Stimulated activated CD4-positive, alpha-beta T cell treated with anti-CD3 and anti-CD28 coated beads, Interleukin-15, amount 100 ng/mL, for 1 hour (primary cell): ENCODE measurements around the gene EXOSC2.
A peak's percentile ranks its signal among the peaks of the same experiment; 100 is the strongest.

Experiments used
- DNase-seq, 2 donors: peaks; one replicate each; pipeline ENCODE4 v3.0.0-alpha.2; 2020; ENCODE audit warnings: low read depth in 1 of 2, low spot score in 1 of 2

The EXOSC2 gene

DNA sequence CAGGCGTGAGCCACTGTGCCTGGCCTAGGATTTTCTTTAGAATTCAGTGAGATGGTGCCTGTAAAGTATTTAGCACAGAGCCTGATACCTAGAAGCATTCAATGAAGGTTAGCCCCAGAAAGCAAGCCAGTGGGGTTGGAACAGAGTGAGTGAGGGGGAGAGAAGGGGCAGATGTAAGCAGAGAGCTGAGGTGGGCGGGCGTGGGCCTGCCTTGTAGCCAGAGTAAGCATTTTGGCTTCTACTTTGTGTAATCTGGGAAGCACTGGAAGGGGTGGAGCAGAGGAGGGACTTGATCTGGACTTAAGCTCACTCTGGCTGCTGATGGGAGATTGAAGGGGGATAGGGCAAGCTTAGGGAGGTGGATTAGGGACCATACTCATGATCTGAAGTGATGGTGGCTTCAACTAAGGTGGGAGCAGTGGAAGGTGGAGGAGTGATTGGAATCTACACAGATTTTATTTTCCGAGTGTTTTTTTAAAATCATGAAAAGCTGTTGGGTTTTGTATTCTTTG is 2.6 kb downstream of the EXOSC2 start:
- DNase-seq: no peak

DNA sequence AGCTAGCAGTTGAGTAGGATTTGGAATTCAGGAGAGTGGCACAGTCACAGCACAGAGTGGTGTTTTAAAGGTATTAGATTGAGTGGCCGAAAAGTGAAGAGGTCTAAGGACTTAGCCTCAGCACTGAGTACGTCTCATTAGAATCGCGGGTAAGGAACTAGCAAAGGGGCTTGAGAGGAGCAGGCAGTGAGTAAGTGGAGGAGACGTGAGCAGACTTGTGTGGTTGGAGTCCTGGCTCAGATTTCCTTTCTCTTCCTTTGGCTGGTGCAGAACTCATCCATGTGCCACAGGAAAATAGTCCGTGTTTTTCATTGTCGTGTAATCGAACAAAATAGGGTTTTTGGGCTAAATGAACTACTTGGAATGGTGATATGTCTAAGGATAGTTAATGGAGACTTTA is 3.4 kb downstream of the EXOSC2 start:
- no peak for DNase-seq

DNA sequence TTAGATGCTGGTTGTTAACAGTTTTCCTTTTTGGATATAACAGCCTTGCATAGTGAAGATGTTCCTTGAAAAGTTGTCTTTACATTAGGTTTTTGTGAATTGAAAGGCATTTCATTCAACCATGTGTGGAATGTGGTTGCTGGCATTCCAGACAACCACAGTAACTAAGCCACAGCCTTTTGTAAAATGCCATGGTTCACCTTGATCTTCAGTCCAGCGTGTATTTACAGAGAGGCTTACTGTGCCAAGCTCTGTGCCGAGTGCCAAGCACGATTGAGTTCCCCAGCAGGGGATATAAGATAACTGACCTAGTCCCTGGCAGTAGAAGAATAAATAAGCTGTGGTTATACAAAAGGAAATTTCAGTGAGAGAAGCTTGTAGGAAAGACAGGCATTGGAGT is 4.9 kb downstream of the EXOSC2 start:
- no peak for DNase-seq

DNA sequence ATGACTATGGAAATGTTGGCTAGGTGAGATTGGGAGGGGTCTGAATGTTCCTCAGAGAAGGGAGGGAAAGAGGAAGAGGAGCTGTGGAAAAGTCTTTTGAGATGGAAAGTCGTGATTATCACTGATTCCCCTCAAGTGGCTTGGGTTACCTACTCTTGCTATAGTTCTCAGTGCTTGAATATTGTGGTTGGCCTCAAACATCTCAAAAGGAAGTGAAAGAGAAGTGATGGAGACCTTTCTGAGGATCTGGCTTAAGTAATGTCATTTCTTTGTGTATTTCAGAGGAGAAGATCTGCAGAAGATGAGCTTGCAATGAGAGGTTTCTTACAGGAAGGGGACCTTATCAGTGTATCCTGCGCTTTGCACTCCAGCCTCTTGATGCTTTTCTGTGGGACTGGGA is 5.5 kb downstream of the EXOSC2 start:
- DNase-seq: no peak

DNA sequence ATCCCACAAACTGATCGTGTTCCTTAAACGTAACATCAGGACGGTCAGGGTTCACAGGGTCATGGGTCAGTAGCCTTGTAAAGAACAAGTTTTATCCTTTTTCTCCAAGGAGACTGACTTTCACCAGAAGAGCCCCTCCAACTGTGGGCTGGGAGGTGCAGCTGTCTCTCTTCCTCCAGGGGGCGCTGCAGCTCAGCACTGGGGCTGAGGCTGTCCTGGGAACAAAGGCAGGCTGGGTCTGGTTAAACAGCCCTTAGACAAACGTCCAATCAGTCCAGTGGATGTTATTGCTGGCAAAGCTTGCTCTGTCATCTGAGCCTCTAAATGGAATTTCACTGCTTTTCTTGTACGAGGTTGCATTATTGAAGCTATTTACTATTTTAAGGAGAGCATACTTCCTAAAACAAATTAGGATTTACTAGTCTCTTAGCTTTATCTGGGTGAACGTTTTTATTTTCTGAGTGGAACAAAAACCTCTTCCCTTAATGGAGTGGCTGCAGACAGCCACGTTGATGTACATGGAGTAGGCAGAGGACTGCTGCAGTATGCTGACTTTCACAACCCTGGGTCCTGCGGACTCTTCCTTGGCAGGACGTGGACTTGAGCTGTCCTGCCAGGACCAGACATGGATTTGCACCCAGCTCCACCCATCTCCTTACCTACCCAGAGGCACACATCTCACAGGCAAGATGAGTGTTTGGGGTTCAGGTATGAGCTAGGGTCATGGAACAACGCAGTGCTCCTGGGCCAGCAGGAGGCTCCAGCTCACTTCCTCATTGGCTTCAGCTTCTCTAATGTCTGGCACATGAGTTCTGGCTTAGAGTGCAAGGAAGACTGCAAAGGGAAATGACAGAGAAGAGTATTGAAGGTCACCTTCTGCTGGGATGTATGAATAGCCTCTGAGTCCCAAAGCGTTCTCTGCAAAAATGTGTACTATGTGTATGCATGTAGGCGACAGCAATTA is 7.8 kb downstream of the EXOSC2 start:
- peak; percentile 35 to 57 for DNase-seq

DNA sequence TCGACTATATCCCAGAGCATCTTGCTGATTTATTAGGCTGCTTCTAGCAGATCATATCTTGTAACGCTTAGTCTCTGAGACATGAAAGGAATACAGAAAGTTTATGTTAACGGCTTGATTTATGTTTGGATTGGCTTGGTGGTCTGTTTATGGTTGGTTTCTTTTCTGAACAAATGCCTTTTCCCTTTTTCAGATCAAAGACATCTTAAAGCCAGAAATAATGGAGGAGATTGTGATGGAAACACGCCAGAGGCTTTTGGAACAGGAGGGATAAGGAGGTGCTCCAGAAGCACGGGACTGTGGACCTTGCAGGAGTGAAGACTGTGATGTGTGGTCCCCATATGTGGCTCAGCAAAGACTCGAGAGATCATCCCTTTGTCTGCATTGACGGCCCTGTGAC is 9.9 kb downstream of the EXOSC2 start:
- no peak for DNase-seq

DNA sequence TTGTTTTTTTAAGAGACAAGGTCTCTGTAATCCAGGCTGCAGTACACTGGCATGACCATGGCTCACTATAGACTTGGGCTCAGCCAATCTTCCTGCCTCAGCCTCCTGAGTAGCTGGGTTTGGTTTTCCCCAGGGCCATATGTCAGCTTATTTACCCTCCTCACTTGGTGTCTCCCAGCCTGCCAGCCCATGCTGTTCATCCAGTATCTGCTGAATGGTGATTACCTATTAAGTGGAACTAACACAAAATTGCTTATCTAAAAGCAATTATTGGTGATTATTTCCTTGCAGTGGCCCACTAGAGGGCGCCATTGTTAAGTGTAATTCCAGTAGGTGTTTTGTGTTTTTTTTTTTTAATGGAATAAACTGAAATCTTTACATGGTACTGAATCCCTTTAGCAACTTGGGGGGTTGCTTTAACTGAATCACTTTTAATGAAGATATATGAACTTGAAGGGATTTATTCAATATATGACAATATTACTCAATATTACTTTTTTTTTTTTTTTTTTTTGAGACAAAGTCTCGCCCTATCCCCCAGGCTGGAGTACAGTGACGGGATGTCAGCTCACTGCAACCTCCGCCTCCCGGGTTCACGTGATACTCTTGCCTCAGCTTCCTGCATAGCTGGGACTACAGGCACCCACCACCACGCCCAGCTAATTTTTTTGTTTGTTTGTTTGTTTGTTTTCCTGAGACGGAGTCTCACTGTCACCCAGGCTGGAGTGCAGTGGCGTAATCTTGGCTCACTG is 13.8 kb downstream of the EXOSC2 start:
- peak; percentile 37 to 41 for DNase-seq

DNA sequence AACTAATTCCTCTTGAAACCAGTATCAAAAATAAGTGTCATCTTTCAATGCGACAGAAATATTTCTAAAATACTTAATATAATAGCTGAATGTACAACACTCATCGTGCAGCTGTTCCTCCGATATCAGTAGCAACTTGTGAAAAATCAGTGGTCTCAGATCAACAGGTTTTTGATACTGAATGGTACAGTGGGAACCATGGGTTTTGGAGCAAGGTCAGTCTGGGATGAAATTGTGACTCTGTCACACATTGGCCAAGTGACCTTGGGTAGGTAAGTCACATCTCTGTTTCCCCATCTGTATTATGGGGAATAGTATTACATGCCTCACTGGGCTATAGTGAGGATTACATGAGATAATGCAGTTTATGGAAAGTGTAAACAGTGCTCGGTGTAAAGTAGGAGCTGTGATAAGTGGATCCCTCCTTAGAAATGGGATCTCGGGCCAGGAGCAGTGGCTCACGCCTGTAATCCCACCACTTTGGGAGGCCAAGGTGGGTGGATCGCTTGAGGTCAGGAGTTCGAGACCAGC is 17.3 kb downstream of the EXOSC2 start:
- no peak for DNase-seq

DNA sequence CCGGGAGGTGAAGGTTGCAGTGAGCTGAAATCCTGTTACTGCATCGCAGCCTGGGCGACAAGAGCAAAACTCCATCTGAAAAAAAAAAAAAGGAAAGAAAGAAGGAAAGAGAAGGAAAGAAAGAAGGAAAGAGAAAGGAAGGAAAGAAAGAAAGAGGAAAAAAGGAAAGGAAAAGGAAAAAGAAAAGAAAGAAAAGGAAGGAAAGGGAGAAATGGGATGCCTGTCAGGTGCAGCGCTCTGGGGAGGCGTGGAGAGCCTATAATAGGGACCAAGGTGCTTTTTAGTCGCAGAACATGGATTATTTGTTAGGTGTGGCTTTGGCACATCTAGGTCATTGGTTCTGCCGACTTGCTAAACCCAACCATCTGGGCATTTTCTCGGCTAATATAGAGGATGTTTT is 17.9 kb downstream of the EXOSC2 start:
- no peak for DNase-seq

DNA sequence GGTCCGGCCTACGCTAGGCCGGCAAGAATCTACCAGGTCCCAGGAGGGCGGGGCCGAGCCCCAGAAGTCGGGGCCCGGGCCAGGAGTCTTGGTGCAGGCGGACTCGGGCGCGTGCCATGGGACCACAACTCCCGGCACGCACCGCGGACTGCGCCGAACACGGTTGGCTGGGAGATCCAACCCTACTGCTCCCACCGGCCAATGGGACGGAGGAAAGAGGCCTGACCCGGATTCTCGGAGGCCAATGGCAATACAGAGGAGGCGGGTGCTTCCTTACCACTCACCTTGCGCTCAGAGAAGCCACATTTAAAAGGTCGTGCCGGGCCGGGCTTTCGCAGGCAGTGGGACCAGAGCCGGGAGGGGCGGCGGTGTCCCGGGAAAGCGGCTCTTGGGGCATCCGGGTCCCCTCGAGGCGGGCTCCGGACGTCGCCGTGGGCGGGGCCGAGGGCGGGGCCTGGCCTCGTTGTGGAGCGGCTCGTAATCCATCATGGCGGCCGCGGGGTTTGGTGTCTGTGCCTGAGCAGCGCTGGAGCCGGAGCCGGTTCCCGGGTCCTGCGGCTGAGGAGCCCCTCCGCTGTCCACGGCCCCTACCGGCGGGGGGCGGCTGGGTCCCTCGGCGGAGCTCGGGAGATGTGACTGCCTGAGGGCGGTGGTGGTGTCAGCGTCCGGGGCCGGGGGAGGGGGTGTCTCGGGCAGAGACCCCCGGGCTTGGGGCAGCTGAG is 19.1 kb downstream of the EXOSC2 start:
- DNase-seq: peak; percentile 88 to 89

DNA sequence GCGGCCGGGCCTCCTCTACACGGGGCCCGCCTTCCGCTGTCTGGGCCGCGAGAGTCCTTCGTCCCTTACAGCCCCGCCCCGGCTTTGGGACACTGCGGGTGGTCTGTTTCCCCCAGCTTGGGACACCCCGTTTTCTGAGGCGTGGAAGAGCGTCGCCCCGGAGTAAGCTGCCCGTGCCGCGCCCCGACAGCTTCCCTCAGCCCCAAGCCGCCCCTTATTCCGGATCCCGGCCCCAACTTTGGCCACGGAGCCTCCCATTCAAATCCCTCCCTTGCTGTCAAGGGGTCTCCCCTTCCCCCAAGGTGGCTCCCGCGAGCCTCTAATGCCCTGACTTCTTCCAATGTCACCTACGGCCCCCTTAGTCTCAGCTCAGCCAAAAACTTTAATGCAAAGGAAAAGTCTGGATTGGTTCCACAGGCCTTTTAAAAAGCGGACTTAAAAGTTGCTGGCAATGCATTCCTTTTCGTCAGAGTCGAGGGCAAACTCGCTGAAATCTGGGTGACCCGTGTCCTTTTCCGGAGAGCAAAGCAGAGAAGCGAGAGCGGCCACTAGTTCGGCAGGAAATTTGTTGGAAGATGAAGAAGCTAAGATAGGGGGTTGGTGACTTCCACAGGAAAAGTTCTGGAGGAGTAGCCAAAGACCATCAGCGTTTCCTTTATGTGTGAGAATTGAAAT is 19.8 kb downstream of the EXOSC2 start:
- DNase-seq: no peak

DNA sequence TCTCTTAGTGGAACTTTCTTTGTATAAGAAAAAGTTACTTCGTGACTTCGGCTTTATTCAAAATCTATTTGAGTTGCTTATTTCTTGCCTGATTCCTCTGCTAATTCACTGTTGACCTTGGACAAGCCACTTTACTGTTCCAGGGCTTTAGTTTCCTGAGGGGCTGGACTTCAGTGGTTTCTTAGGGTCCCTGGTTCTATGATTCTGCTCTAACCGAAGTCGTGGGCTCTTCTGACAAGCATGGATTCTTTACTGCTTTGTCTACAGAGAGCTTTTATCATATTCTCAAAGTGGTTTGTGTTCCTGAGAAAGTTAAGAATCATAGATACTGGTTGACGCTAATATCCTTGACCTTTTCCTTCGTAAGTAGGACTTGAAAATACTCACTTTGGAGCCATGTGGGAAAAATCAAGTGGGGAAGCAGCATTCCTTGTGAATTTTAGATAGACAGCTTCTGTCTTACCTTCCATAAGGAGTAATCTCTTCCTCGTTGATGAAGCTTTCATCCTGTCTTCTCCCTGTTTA is 21.1 kb downstream of the EXOSC2 start:
- no peak for DNase-seq

DNA sequence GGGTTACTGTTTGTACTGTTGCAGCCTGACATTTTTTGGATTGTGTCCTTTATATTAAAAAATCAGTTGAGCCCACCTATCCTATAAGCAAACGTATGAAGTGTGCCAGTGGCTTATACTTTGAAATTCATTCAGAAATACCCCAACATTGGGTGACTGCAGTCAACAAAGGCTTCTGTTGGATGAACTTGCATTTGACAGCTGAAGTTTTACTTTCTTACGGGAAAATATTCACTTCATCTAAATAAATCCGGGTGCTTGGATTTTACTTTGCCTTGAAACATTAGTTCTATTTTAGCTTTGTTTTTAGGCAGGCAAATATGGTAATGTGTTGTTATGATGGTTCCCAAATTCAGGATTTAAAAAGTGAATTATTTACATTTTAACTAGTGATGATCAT is 21.7 kb downstream of the EXOSC2 start:
- no peak for DNase-seq

DNA sequence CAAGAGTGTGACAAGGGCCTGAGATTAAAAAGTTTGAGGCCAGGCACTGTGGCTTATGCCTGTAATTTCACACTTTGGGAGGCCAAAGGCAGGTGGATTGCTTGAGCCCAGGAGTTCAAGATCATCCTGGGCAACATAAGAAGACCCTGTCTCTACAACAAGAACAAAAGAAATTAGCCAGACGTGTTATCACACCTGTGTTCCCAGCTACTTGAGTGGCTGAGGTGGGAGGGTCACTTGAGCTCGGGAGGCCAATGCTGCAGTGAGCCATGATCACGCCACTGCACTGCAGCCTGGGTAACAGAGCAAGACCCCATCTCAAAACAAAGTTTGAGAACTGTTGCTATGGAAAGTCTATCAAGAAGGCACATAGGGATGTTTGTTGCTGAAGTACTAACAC is 25.0 kb downstream of the EXOSC2 start:
- DNase-seq: no peak

DNA sequence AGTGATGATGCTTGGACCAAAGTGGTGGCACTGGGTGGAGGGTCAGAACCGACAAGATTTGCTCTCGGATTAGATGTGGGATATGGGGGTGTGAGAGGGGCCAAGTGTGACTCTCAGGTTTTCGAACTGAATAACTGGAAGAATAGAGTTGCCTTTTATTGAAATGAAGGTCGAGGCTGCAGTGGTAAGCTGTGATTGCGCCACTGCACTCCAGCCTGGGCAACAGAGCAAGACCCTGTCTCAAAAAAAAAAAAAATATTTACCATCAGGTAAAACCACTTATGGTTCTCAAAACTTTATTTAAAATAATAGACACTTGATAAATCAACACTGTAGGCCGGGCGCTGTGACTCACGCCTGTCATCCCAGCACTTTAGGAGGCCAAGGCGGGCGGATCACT is 27.2 kb downstream of the EXOSC2 start:
- DNase-seq: no peak

DNA sequence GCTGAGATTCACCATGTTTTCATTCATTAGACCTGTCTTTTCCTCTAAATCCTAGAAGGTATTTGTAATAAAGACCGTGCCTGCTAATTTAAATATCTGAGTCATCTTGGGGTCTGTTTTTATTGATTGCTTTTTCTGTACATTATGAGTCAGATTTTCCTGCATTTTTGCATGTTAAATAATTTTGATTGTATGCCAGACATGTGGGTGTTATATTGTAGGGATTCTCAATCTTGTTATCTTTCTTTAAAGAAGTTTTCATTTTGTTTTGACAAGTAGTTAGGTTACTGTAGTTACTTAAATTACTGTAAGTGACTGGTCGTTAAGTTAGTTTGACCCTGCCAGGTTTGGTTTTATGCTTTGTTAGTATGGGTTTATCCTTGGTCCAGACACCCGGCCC is 35.1 kb downstream of the EXOSC2 start:
- DNase-seq: no peak

DNA sequence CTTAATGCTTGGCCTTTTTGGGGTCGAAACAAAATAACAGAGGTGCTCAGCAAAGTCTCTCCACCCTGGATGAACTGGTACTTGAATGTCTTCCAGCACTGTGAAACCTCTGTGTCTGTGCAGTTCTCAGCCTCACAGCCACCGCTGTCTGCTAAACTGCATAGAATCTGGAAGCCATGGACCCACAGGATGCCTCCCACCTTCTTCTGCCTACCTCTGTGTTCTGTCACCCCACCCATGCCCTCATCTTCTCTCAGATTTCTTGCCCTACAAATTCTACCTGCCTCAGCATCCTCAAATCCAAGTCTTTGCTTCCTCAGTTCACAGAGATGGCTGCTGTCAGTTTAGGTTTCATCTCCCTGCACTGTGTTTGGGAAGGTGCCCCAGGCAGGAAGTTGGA is 35.6 kb downstream of the EXOSC2 start:
- no peak for DNase-seq

DNA sequence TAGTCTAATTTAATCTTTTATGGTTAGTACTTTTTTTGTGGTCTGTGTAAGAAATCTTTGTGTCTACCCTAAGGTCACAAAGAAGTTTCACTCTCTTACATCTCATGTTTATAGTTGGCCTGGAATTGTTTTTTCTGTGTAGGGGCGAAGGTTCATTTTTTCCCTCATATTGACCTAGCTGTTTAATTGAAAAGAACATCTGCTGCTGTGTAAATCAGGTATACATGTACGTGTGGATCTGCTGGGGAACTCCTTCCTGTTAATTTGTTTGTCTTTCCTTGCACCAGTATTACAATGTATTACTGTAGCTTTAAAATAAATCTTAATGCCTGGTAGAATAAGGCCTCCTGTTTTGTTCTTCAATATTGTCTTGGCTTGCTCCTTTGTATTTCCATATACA is 37.8 kb downstream of the EXOSC2 start:
- no peak for DNase-seq

DNA sequence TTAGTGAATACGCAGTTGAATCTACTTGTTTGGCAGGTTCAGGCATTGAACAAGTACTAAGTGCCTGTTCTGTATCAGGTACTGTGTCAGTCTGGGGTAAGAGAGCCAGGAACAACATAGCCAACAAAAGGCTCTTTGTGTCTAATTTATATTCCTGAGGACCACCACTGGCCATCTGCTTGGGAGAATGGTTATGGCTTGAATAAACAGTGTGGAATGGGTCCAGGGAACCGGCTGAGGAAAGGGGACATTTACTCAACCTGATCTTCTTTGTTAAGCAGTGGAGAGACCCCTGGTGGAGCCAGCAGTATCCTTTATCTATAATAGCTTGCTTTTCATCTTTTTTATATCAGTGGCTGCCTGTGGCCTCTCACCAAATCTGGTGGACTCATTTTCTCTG is 38.6 kb downstream of the EXOSC2 start:
- DNase-seq: no peak

DNA sequence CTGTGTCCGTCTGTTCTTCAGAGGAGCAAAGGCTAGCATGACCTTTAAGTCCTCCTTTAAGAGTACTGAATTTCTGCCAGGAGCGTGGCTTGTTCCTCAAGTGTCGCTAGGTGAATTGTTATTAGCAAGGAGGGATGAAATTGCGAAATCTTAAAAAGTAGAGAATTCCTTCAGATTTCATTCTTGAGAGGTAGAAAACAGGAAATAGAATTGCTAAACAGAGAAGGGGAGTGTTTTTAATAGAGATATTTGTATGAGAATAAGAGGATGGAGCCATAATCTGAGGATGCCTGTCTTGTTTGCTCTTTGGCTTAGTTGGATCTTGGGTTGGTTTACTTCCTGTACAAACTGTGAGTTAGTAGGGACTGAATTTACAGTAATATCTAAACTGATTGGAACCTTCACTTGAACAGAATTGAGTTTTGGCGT is 39.2 kb downstream of the EXOSC2 start:
- no peak for DNase-seq
